ENCODE results near the gene DNPH1.

DNPH1 gene

GRCh38 chr6:43262000-43262779 lies 32.9 kb upstream of the DNPH1 start:
- no peak overlapping the region for H3K9ac ChIP-seq (ENCODE audit: low read depth, low read length)
- H3K4me1 ChIP-seq (ENCODE audit: control insufficient read depth, insufficient read depth, low read length), result peaks cover 3% of the 10 kb centered on the region; the same call in 1 of the 2 replicates
- no peak overlapping the region for H3K4me3 ChIP-seq (ENCODE audit: low read depth, low read length)
- no peaks in the 10 kb centered on the region for H3K27me3 ChIP-seq (ENCODE audit: control insufficient read depth, insufficient read depth, low read length)
- H3K36me3 ChIP-seq (ENCODE audit: control insufficient read depth, insufficient read depth, low read length), result no peaks in the 10 kb centered on the region
- no peaks in the 10 kb centered on the region for H3K9me3 ChIP-seq (ENCODE audit: control insufficient read depth, insufficient read depth, low read length)
- H3K27ac ChIP-seq (ENCODE audit: low read depth, low read length), result no peak overlapping the region

- Histone ChIP-seq H3K27me3 (ENCODE audit: control insufficient read depth, insufficient read depth, low read length) (no peaks in the 10 kb centered on the region), H3K27ac (ENCODE audit: low read depth, low read length) (no peak overlapping the region), H3K9ac (ENCODE audit: low read depth, low read length) (no peak overlapping the region), H3K4me3 (ENCODE audit: low read depth, low read length) (no peak overlapping the region), H3K4me1 (ENCODE audit: control insufficient read depth, insufficient read depth, low read length) (no peaks in the 10 kb centered on the region), H3K36me3 (ENCODE audit: control insufficient read depth, insufficient read depth, low read length) (no peaks in the 10 kb centered on the region), H3K9me3 (ENCODE audit: control insufficient read depth, insufficient read depth, low read length) (no peaks in the 10 kb centered on the region)
Measured at GRCh38 chr6:43261198-43261597, 31.9 kb upstream of the DNPH1 start.

- Histone ChIP-seq H3K27ac (ENCODE audit: low read depth, low read length) (no peak overlapping the region), H3K4me3 (ENCODE audit: low read depth, low read length) (no peak overlapping the region), H3K36me3 (ENCODE audit: control insufficient read depth, insufficient read depth, low read length) (no peaks in the 10 kb centered on the region), H3K4me1 (ENCODE audit: control insufficient read depth, insufficient read depth, low read length) (no peaks in the 10 kb centered on the region), H3K27me3 (ENCODE audit: control insufficient read depth, insufficient read depth, low read length) (no peaks in the 10 kb centered on the region), H3K9me3 (ENCODE audit: control insufficient read depth, insufficient read depth, low read length) (no peaks in the 10 kb centered on the region), H3K9ac (ENCODE audit: low read depth, low read length) (no peak overlapping the region)
Measured at GRCh38 chr6:43260791-43261190, 31.5 kb upstream of the DNPH1 start.

DNA sequence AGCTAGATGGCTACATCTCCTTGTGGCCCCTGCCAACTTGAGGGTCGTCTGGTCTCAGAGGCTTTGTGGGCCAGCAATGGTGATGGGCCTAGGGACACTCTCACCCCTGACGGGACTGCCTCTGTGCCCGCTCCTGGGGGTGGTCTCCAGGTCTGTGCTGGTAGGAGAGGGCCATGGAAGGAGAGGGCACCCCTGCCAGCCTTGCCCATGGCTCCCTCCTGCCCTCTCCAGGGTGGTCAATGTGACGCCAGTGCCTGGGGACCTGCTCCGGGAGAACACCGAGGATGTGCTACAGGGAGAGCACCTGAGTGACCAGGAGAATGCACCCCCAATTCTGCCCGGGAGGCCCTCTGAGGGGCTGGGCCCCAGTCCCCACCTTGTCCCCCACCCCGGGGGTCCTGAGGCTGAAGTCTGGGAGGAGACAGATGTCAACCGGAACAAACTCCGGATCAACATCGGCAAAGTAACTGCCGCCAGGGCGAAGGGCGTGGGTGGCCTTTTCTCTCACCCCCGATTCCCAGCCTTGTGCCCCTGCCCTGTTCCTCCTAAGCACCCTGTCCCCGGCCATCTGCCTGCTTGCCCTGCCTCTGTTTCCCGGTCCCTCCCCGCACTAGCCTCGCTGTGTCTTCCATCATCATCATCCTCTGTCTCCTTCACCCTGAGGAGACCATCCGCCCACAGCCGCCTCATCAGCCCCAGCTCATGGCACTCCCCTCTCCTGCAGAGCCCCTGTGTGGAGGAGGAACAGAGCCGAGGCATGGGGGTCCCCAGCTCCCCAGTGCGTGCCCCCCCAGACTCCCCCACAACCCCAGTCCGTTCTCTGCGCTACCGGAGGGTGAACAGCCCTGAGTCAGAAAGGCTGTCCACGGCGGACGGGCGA lies 29.8 kb upstream of the DNPH1 start:
- no peaks in the 10 kb centered on the region for H3K36me3 ChIP-seq (ENCODE audit: control insufficient read depth, insufficient read depth, low read length)
- H3K4me1 ChIP-seq (ENCODE audit: control insufficient read depth, insufficient read depth, low read length), result no peaks in the 10 kb centered on the region
- no peaks in the 10 kb centered on the region for H3K27me3 ChIP-seq (ENCODE audit: control insufficient read depth, insufficient read depth, low read length)
- H3K9ac ChIP-seq (ENCODE audit: low read depth, low read length), result no peak overlapping the region
- H3K27ac ChIP-seq (ENCODE audit: low read depth, low read length), result no peak overlapping the region
- no peak overlapping the region for H3K4me3 ChIP-seq (ENCODE audit: low read depth, low read length)
- H3K9me3 ChIP-seq (ENCODE audit: control insufficient read depth, insufficient read depth, low read length), result no peaks in the 10 kb centered on the region

DNA sequence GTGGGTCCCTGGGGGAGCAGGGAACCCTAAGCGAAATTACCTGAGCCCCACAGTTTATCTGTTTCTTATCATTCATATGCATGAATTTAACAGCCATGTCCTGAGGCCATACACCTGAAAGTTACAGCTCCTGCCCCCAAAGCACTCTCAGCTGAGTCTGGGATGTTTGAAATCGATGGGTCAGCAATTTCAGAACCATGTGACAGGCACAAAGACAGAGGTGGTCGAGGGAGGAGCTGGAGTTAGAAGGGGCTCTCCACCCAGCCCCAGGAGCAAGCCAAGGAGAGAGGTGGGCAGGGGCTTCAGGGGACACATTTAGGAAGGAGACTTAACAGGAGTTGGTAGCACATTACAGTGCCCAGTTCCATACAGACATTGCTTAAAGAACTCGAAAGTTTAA lies 28.9 kb upstream of the DNPH1 start:
- Histone ChIP-seq H3K36me3 (ENCODE audit: control insufficient read depth, insufficient read depth, low read length) (no peaks in the 10 kb centered on the region), H3K9me3 (ENCODE audit: control insufficient read depth, insufficient read depth, low read length) (no peaks in the 10 kb centered on the region), H3K27ac (ENCODE audit: low read depth, low read length) (no peak overlapping the region), H3K9ac (ENCODE audit: low read depth, low read length) (no peak overlapping the region), H3K27me3 (ENCODE audit: control insufficient read depth, insufficient read depth, low read length) (no peaks in the 10 kb centered on the region), H3K4me3 (ENCODE audit: low read depth, low read length) (no peak overlapping the region), H3K4me1 (ENCODE audit: control insufficient read depth, insufficient read depth, low read length) (no peaks in the 10 kb centered on the region)

GRCh38 chr6:43257367-43258145 lies 28.3 kb upstream of the DNPH1 start:
- no peak overlapping the region for H3K9ac ChIP-seq (ENCODE audit: low read depth, low read length)

GRCh38 chr6:43256670-43257366 lies 27.5 kb upstream of the DNPH1 start:
- Histone ChIP-seq H3K27me3 (ENCODE audit: control insufficient read depth, insufficient read depth, low read length) (no peaks in the 10 kb centered on the region), H3K4me3 (ENCODE audit: low read depth, low read length) (no peak overlapping the region), H3K9me3 (ENCODE audit: control insufficient read depth, insufficient read depth, low read length) (no peaks in the 10 kb centered on the region), H3K27ac (ENCODE audit: low read depth, low read length) (no peak overlapping the region), H3K4me1 (ENCODE audit: control insufficient read depth, insufficient read depth, low read length) (no peaks in the 10 kb centered on the region), H3K36me3 (ENCODE audit: control insufficient read depth, insufficient read depth, low read length) (no peaks in the 10 kb centered on the region), H3K9ac (ENCODE audit: low read depth, low read length) (no peak overlapping the region)

More at GRCh38 chr6:43257367-43258145, 28.3 kb upstream of the DNPH1 start:
- no peak overlapping the region for H3K27ac ChIP-seq (ENCODE audit: low read depth, low read length)
- no peaks in the 10 kb centered on the region for H3K36me3 ChIP-seq (ENCODE audit: control insufficient read depth, insufficient read depth, low read length)
- no peaks in the 10 kb centered on the region for H3K27me3 ChIP-seq (ENCODE audit: control insufficient read depth, insufficient read depth, low read length)
- no peaks in the 10 kb centered on the region for H3K9me3 ChIP-seq (ENCODE audit: control insufficient read depth, insufficient read depth, low read length)
- no peaks in the 10 kb centered on the region for H3K4me1 ChIP-seq (ENCODE audit: control insufficient read depth, insufficient read depth, low read length)
- H3K4me3 ChIP-seq (ENCODE audit: low read depth, low read length), result no peak overlapping the region

- Histone ChIP-seq H3K36me3 (ENCODE audit: control insufficient read depth, insufficient read depth, low read length) (no peaks in the 10 kb centered on the region), H3K27me3 (ENCODE audit: control insufficient read depth, insufficient read depth, low read length) (no peaks in the 10 kb centered on the region), H3K4me3 (ENCODE audit: low read depth, low read length) (no peak overlapping the region), H3K9me3 (ENCODE audit: control insufficient read depth, insufficient read depth, low read length) (no peaks in the 10 kb centered on the region), H3K27ac (ENCODE audit: low read depth, low read length) (no peak overlapping the region), H3K9ac (ENCODE audit: low read depth, low read length) (no peak overlapping the region), H3K4me1 (ENCODE audit: control insufficient read depth, insufficient read depth, low read length) (no peaks in the 10 kb centered on the region)
Measured at GRCh38 chr6:43255408-43256054, 26.2 kb upstream of the DNPH1 start.

- Histone ChIP-seq H3K27ac (ENCODE audit: low read depth, low read length) (no peak overlapping the region), H3K27me3 (ENCODE audit: control insufficient read depth, insufficient read depth, low read length) (no peaks in the 10 kb centered on the region), H3K4me1 (ENCODE audit: control insufficient read depth, insufficient read depth, low read length) (no peaks in the 10 kb centered on the region), H3K36me3 (ENCODE audit: control insufficient read depth, insufficient read depth, low read length) (no peaks in the 10 kb centered on the region), H3K4me3 (ENCODE audit: low read depth, low read length) (no peak overlapping the region), H3K9ac (ENCODE audit: low read depth, low read length) (no peak overlapping the region), H3K9me3 (ENCODE audit: control insufficient read depth, insufficient read depth, low read length) (no peaks in the 10 kb centered on the region)
Measured at GRCh38 chr6:43254846-43255245, 25.6 kb upstream of the DNPH1 start.
